HG02870 (cell line): ENCODE measurements around the gene PRICKLE2.

Experiments
- ATAC-seq: cut with Tn5 transposase; IDR thresholded peaks from one replicate; pipeline ENCODE4 v1.9.1; 2021; ENCODE audit warnings: mild to moderate bottlenecking, moderate library complexity; ENCODE audit not compliant: unreplicated experiment

The PRICKLE2 gene

GRCh38 chr3:64163019-64163754 is 62.1 kb downstream of the PRICKLE2 start:
- ATAC-seq, result peak; percentile 32

GRCh38 chr3:64161481-64161952 is 63.7 kb downstream of the PRICKLE2 start:
- no peak for ATAC-seq

GRCh38 chr3:64160000-64160695 is 65.1 kb downstream of the PRICKLE2 start:
- ATAC-seq, result no peak

- no peak for ATAC-seq
Measured at GRCh38 chr3:64158334-64158733, 66.9 kb downstream of the PRICKLE2 start.

- ATAC-seq, result no peak
Measured at GRCh38 chr3:64157150-64158035, 67.9 kb downstream of the PRICKLE2 start.

- ATAC-seq, result no peak
Measured at GRCh38 chr3:64155328-64155727, 69.9 kb downstream of the PRICKLE2 start.

GRCh38 chr3:64152676-64153466 is 72.4 kb downstream of the PRICKLE2 start:
- ATAC-seq, result peak; percentile 82

- no peak for ATAC-seq
Measured at GRCh38 chr3:64152086-64152485, 73.2 kb downstream of the PRICKLE2 start.

- ATAC-seq, result no peak
Measured at GRCh38 chr3:64151342-64151871, 73.9 kb downstream of the PRICKLE2 start.

- no peak for ATAC-seq
Measured at GRCh38 chr3:64150623-64151207, 74.6 kb downstream of the PRICKLE2 start.

GRCh38 chr3:64149886-64150285 is 75.4 kb downstream of the PRICKLE2 start:
- no peak for ATAC-seq

- no peak for ATAC-seq
Measured at GRCh38 chr3:64148955-64149653, 76.2 kb downstream of the PRICKLE2 start.

GRCh38 chr3:64147211-64147610 is 78.1 kb downstream of the PRICKLE2 start:
- no peak for ATAC-seq

- ATAC-seq, result no peak
Measured at GRCh38 chr3:64145438-64145837, 79.8 kb downstream of the PRICKLE2 start.

- no peak for ATAC-seq
Measured at GRCh38 chr3:64144241-64144900, 80.9 kb downstream of the PRICKLE2 start.

GRCh38 chr3:64143409-64144130 is 81.7 kb downstream of the PRICKLE2 start:
- no peak for ATAC-seq

GRCh38 chr3:64141476-64141875 is 83.8 kb downstream of the PRICKLE2 start:
- ATAC-seq, result no peak

- no peak for ATAC-seq
Measured at GRCh38 chr3:64140651-64141050, 84.6 kb downstream of the PRICKLE2 start.
